ENCODE results near the gene ADAM15. TPM values are rescaled to one million over a fixed set of nuclear protein-coding genes. Genes with fewer than 3 reads are reported as not detected.

The ADAM15 gene
- total RNA-seq, 1 experiment from 2014 or later: 36.3 TPM

- Histone ChIP-seq H3K4me3 (ENCODE audit: low read depth, low read length, poor library complexity, severe bottlenecking) (no peak overlapping the region), H3K36me3 (ENCODE audit: insufficient read depth, low read length, poor library complexity, severe bottlenecking) (no peaks in the 10 kb centered on the region), H3K4me1 (ENCODE audit: insufficient read depth, low read length, poor library complexity, severe bottlenecking) (peaks cover 6% of the 10 kb centered on the region), H3K27ac (ENCODE audit: low read depth, low read length, poor library complexity, severe bottlenecking) (no peak overlapping the region), H3K9me3 (ENCODE audit: low read depth, low read length, poor library complexity, severe bottlenecking) (no peaks in the 10 kb centered on the region), H3K27me3 (replicated peaks; ENCODE audit: insufficient read depth, low read depth, low read length, poor library complexity) (no peaks in the 10 kb centered on the region)
- no peak for TF ChIP-seq EZH2 (IDR thresholded peaks at IDR 0.05; ENCODE audit: borderline replicate concordance, low read depth, low read length, poor library complexity, severe bottlenecking)
- no peak for TF ChIP-seq CTCF (conservative IDR thresholded peaks at IDR 0.05; ENCODE audit: low read depth, low read length)
- ChIA-PET CTCF (no interaction called here), POLR2A (ENCODE audit: low non-redundant PET) (no interaction called here)
- no peak for DNase-seq (ENCODE audit: low spot score)
- intact Hi-C loops (cut with micrococcal nuclease; ENCODE audit: unreplicated experiment): no loop called here
- no TSS peak for BruUV-seq (replicated peaks)
Measured at GRCh38 chr1:155022136-155022926, 28.8 kb upstream of the ADAM15 start.

GRCh38 chr1:155022927-155023236, 28.2 kb upstream of the ADAM15 start:
- Histone ChIP-seq H3K27ac (ENCODE audit: low read depth, low read length, poor library complexity, severe bottlenecking) (no peak overlapping the region), H3K4me3 (ENCODE audit: low read depth, low read length, poor library complexity, severe bottlenecking) (no peak overlapping the region), H3K4me1 (ENCODE audit: insufficient read depth, low read length, poor library complexity, severe bottlenecking) (peaks cover 2% of the 10 kb centered on the region), H3K36me3 (ENCODE audit: insufficient read depth, low read length, poor library complexity, severe bottlenecking) (no peaks in the 10 kb centered on the region), H3K27me3 (replicated peaks; ENCODE audit: insufficient read depth, low read depth, low read length, poor library complexity) (no peaks in the 10 kb centered on the region), H3K9me3 (ENCODE audit: low read depth, low read length, poor library complexity, severe bottlenecking) (no peaks in the 10 kb centered on the region)
- BruUV-seq (replicated peaks): no TSS peak
- no peak for DNase-seq (ENCODE audit: low spot score)
- ChIA-PET POLR2A (ENCODE audit: low non-redundant PET) (interaction anchor here (0.6 kb wide), 1 partner anchor 26 kb away, joined by 4 read pairs; no protein-coding TSS in a partner anchor), CTCF (no interaction called here)
- intact Hi-C loops (cut with micrococcal nuclease; ENCODE audit: unreplicated experiment): no loop called here
- TF ChIP-seq CTCF (conservative IDR thresholded peaks at IDR 0.05; ENCODE audit: low read depth, low read length): no peak

GRCh38 chr1:155023627-155024026, 27.5 kb upstream of the ADAM15 start:
- intact Hi-C loops (cut with micrococcal nuclease; ENCODE audit: unreplicated experiment): no loop called here
- TF ChIP-seq EZH2 (IDR thresholded peaks at IDR 0.05; ENCODE audit: borderline replicate concordance, low read depth, low read length, poor library complexity, severe bottlenecking): no peak
- H3K36me3 ChIP-seq (ENCODE audit: insufficient read depth, low read length, poor library complexity, severe bottlenecking): no peaks in the 10 kb centered on the region
- ChIA-PET CTCF (no interaction called here), POLR2A (ENCODE audit: low non-redundant PET) (interaction anchor here (0.6 kb wide), 1 partner anchor 27 kb away, joined by 4 read pairs; no protein-coding TSS in a partner anchor)
- DNase-seq (ENCODE audit: low spot score): no peak
- H3K4me3 ChIP-seq (ENCODE audit: low read depth, low read length, poor library complexity, severe bottlenecking): no peak overlapping the region
- H3K4me1 ChIP-seq (ENCODE audit: insufficient read depth, low read length, poor library complexity, severe bottlenecking): no peaks in the 10 kb centered on the region
- BruUV-seq (replicated peaks): no TSS peak
- H3K9me3 ChIP-seq (ENCODE audit: low read depth, low read length, poor library complexity, severe bottlenecking): no peaks in the 10 kb centered on the region
- H3K27ac ChIP-seq (ENCODE audit: low read depth, low read length, poor library complexity, severe bottlenecking): no peak overlapping the region
- no peaks in the 10 kb centered on the region for H3K27me3 ChIP-seq (replicated peaks; ENCODE audit: insufficient read depth, low read depth, low read length, poor library complexity)

- Histone ChIP-seq H3K4me3 (ENCODE audit: low read depth, low read length, poor library complexity, severe bottlenecking) (no peak overlapping the region), H3K36me3 (ENCODE audit: insufficient read depth, low read length, poor library complexity, severe bottlenecking) (no peaks in the 10 kb centered on the region), H3K4me1 (ENCODE audit: insufficient read depth, low read length, poor library complexity, severe bottlenecking) (no peaks in the 10 kb centered on the region), H3K27me3 (replicated peaks; ENCODE audit: insufficient read depth, low read depth, low read length, poor library complexity) (no peaks in the 10 kb centered on the region), H3K27ac (ENCODE audit: low read depth, low read length, poor library complexity, severe bottlenecking) (no peak overlapping the region), H3K9me3 (ENCODE audit: low read depth, low read length, poor library complexity, severe bottlenecking) (no peaks in the 10 kb centered on the region)
- ChIA-PET CTCF (no interaction called here), POLR2A (ENCODE audit: low non-redundant PET) (no interaction called here)
- DNase-seq (ENCODE audit: low spot score): no peak
- intact Hi-C loops (cut with micrococcal nuclease; ENCODE audit: unreplicated experiment): no loop called here
- TF ChIP-seq EZH2 (IDR thresholded peaks at IDR 0.05; ENCODE audit: borderline replicate concordance, low read depth, low read length, poor library complexity, severe bottlenecking) (no peak), CTCF (conservative IDR thresholded peaks at IDR 0.05; ENCODE audit: low read depth, low read length) (no peak)
- BruUV-seq (replicated peaks): no TSS peak
Measured at GRCh38 chr1:155024315-155024714, 26.8 kb upstream of the ADAM15 start.
